T-cell (primary cell): ENCODE results near the gene ADAM11. TPM values are rescaled to one million over a fixed set of nuclear protein-coding genes. Genes with fewer than 3 reads are reported as not detected.

ENCODE experiments used
- ATAC-seq, 4 experiments: fragments of 200-7000 bp in 3 of 4; fragments of 150-1000 bp in 1 of 4; cut with Tn5 transposase; replicated peaks in 1 of 4; 1 replicate in 3 of 4; 2 replicates in 1 of 4; pipeline ENCODE4 v1.10.0; 2021; ENCODE audit warnings: moderate library complexity in 3 of 4, mild to moderate bottlenecking in 2 of 4, moderate number of reproducible peaks in 1 of 4
- CTCF ChIA-PET, 2 donors: fragments of 300-600 bp; sonication (Branson Sonifier 250); formaldehyde crosslinking; loops; one replicate each; lab custom pipeline; 2022; ENCODE audit warnings: antibody characterized with exemption in 2 of 2; lab: Charles Lee
- POLR2A ChIA-PET, 2 donors: fragments of 300-600 bp; sonication (Branson Sonifier 250); formaldehyde crosslinking; loops; one replicate each; lab custom pipeline; 2022; ENCODE audit warnings: antibody characterized with exemption in 2 of 2; lab: Charles Lee
- DNase-seq, 35 experiments: peaks; one replicate each; pipeline versions ENCODE4 v3.0.0 to v3.0.0-alpha.2; 2013 to 2023
- H3K27ac ChIP-seq: one replicate; pipeline ENCODE4 v1.5.1; 2013; ENCODE audit warnings: low read length
- H3K27me3 ChIP-seq, 2 experiments: replicated peaks in 1 of 2; 1 replicate in 1 of 2; 2 replicates in 1 of 2; pipeline versions ENCODE4 v1.6.1 to v1.7.0; 2013; ENCODE audit warnings: low read length in 1 of 2, mixed read lengths in 1 of 2; ENCODE audit not compliant: control insufficient read depth in 2 of 2, insufficient read depth in 2 of 2; ENCODE audit errors: extremely low read depth in 1 of 2
- H3K36me3 ChIP-seq, 2 donors: 1 replicate in 1 of 2; 2 replicates in 1 of 2; pipeline versions ENCODE4 v1.6.1 to v1.7.0; 2013; ENCODE audit warnings: low read length in 1 of 2; ENCODE audit not compliant: control insufficient read depth in 2 of 2, insufficient read depth in 1 of 2; ENCODE audit errors: extremely low read depth in 1 of 2
- H3K4me1 ChIP-seq, 2 experiments: 1 replicate in 1 of 2; 2 replicates in 1 of 2; pipeline versions ENCODE4 v1.6.1 to v1.7.0; 2013; ENCODE audit warnings: low read length in 2 of 2, mixed read lengths in 1 of 2; ENCODE audit not compliant: insufficient read depth in 2 of 2, control insufficient read depth in 1 of 2; ENCODE audit errors: extremely low read depth in 1 of 2
- H3K4me3 ChIP-seq, 2 donors: 1 replicate in 1 of 2; 2 replicates in 1 of 2; pipeline versions ENCODE4 v1.5.1 to v1.7.0; 2013; ENCODE audit warnings: mild to moderate bottlenecking in 2 of 2, low read length in 1 of 2, moderate library complexity in 1 of 2; ENCODE audit not compliant: control insufficient read depth in 1 of 2; ENCODE audit errors: extremely low read depth in 1 of 2
- H3K9me3 ChIP-seq: 2 replicates; pipeline ENCODE4 v1.7.0; 2013
- H3K27ac Mint-ChIP-seq, 2 donors: one replicate each; pipeline ENCODE4 v1.8.0; 2020 to 2021; ENCODE audit warnings: mild to moderate bottlenecking in 2 of 2, mixed read lengths in 2 of 2
- H3K27me3 Mint-ChIP-seq, 2 donors: one replicate each; pipeline ENCODE4 v1.8.0; 2021 to 2022; ENCODE audit warnings: mixed read lengths in 2 of 2
- H3K36me3 Mint-ChIP-seq: one replicate; pipeline ENCODE4 v1.8.0; 2021; ENCODE audit warnings: mixed read lengths
- H3K4me1 Mint-ChIP-seq, 3 donors: one replicate each; pipeline ENCODE4 v1.8.0; 2020 to 2022; ENCODE audit warnings: mixed read lengths in 3 of 3, mild to moderate bottlenecking in 1 of 3
- H3K4me3 Mint-ChIP-seq, 3 donors: one replicate each; pipeline ENCODE4 v1.8.0; 2020 to 2022; ENCODE audit warnings: mild to moderate bottlenecking in 3 of 3, mixed read lengths in 3 of 3, moderate library complexity in 3 of 3
- H3K9me3 Mint-ChIP-seq, 3 donors: one replicate each; pipeline ENCODE4 v1.8.0; 2020 to 2022; ENCODE audit warnings: mixed read lengths in 3 of 3
- WGBS: methylation state at CpG from one replicate; pipeline ENCODE4 v1.1.5; 2013; ENCODE audit warnings: missing lambda C conversion rate; ENCODE audit not compliant: insufficient coverage; 5-methylcytosine and 5-hydroxymethylcytosine counted together
- total RNA-seq, 35 experiments: library from RNA in 6 of 35; stranded (reverse) in 6 of 35; fragments of 120-200 nt in 1 of 35; gene quantifications; one replicate each; pipeline versions ENCODE4 v1.2.1 to v1.2.4 and lab custom pipeline; 2013 to 2026

Gene ADAM11
- total RNA-seq, 5 donors from 2014 or later (not counting 1 experiment from before 2014, with no cell fraction given): 0.43 to 1.0 (median 0.68) TPM

GRCh38 chr17:44792276-44792675 lies 33.5 kb downstream of the ADAM11 start:
- CTCF ChIA-PET: no interaction called here
- DNase-seq (no peak), ATAC-seq (no peak)
- no peaks in the 10 kb centered on the region for H3K4me1 ChIP-seq
- no peaks in the 10 kb centered on the region for H3K36me3 ChIP-seq
- no peak overlapping the region for H3K4me3 ChIP-seq
- no peak overlapping the region for H3K27ac Mint-ChIP-seq
- no peak overlapping the region for H3K4me3 Mint-ChIP-seq
- no peaks in the 10 kb centered on the region for H3K9me3 Mint-ChIP-seq
- no peaks in the 10 kb centered on the region for H3K4me1 Mint-ChIP-seq
- no peaks in the 10 kb centered on the region for H3K36me3 Mint-ChIP-seq
- no peak overlapping the region for H3K27ac ChIP-seq
- POLR2A ChIA-PET: no interaction called here
- H3K9me3 ChIP-seq: no peaks in the 10 kb centered on the region
- peaks cover 0 to 10% of the 10 kb centered on the region in 2 experiments for H3K27me3 ChIP-seq
- H3K27me3 Mint-ChIP-seq: no peaks in the 10 kb centered on the region
- no CpG with 5 or more reads among the region's 1 CpG for WGBS

- H3K4me3 Mint-ChIP-seq: no peak overlapping the region
- ATAC-seq: no peak
- H3K9me3 Mint-ChIP-seq: no peaks in the 10 kb centered on the region
- peaks cover 0 to 11% of the 10 kb centered on the region in 2 experiments for H3K27me3 ChIP-seq
- H3K4me1 Mint-ChIP-seq: no peaks in the 10 kb centered on the region
- no peak overlapping the region for H3K27ac Mint-ChIP-seq
- no peaks in the 10 kb centered on the region for H3K4me1 ChIP-seq
- H3K36me3 ChIP-seq: no peaks in the 10 kb centered on the region
- no peaks in the 10 kb centered on the region for H3K36me3 Mint-ChIP-seq
- H3K4me3 ChIP-seq: no peak overlapping the region
- ChIA-PET CTCF (interaction anchor here in 1 of 2 donors (0.6 kb wide), 1 partner anchor 14 kb away, joined by 6 read pairs; no protein-coding TSS in a partner anchor), POLR2A (no interaction called here)
- H3K27me3 Mint-ChIP-seq: no peaks in the 10 kb centered on the region
- no peaks in the 10 kb centered on the region for H3K9me3 ChIP-seq
- WGBS: 87% methylated on average over 16 of the region's 18 CpGs
- no peak for DNase-seq
- H3K27ac ChIP-seq: no peak overlapping the region
Observed at GRCh38 chr17:44793885-44794842, 35.4 kb downstream of the ADAM11 start.

DNA sequence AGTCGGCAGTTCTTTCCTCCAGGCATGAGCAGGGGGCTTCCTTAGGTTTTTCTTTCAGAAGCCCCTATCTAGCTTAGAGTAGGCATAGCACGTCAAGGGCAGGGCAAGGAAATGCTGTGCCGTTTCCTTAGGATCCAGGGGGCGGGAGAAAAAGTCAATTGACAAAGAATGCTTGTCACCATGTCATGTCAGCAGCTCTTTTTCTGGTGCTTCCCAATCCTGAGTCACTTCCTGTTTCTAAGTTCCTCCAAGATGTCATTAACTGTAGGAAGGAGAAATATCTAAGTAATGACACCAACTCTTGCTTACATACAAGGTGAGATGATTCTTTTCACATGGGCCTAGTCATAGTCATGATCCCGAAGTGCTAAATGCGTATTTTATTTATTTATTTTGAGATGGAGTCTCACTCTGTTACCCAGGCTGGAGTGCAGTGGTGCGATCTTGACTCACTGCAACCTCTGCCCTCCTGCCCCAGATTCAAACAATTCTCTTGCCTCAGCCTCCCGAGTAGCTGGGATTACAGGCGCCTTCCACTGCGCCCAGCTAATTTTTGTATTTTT lies 36.1 kb downstream of the ADAM11 start:
- no peak overlapping the region for H3K27ac ChIP-seq
- peaks cover 0 to 15% of the 10 kb centered on the region in 2 experiments for H3K27me3 ChIP-seq
- WGBS: 88% methylated on average over 4 of the region's 10 CpGs
- H3K4me3 Mint-ChIP-seq: no peak overlapping the region
- H3K36me3 Mint-ChIP-seq: no peaks in the 10 kb centered on the region
- no peaks in the 10 kb centered on the region for H3K27me3 Mint-ChIP-seq
- H3K4me1 ChIP-seq: no peaks in the 10 kb centered on the region
- ChIA-PET CTCF (no interaction called here), POLR2A (no interaction called here)
- ATAC-seq (no peak), DNase-seq (no peak)
- no peak overlapping the region for H3K27ac Mint-ChIP-seq
- no peaks in the 10 kb centered on the region for H3K9me3 ChIP-seq
- no peaks in the 10 kb centered on the region for H3K4me1 Mint-ChIP-seq
- no peaks in the 10 kb centered on the region for H3K9me3 Mint-ChIP-seq
- no peak overlapping the region for H3K4me3 ChIP-seq
- no peaks in the 10 kb centered on the region for H3K36me3 ChIP-seq

DNA sequence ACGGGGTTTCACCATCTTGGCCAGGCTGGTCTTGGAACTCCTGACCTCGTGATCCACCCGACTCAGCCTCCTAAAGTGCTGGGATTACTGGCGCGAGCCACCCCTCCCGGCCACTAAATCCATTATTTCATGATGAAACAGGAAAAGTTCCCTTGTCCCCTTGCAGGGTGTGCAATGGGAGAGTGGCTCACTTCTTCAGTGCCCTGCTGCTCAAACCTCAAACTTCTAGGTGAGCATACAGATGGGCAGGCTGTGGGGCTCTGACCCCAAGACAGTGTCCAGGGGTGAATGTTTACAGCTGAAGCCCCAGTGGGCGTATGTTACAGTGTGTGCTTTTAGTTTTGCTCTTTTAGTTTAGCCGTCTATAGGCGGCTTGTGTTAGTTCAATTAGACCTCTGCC lies 36.6 kb downstream of the ADAM11 start:
- no peak for DNase-seq
- peaks cover 0 to 15% of the 10 kb centered on the region in 2 experiments for H3K27me3 ChIP-seq
- no peaks in the 10 kb centered on the region for H3K9me3 ChIP-seq
- no peak for ATAC-seq
- 90% methylated on average over 5 of the region's 9 CpGs for WGBS
- no peak overlapping the region for H3K27ac Mint-ChIP-seq
- no peak overlapping the region for H3K27ac ChIP-seq
- no peak overlapping the region for H3K4me3 Mint-ChIP-seq
- no peaks in the 10 kb centered on the region for H3K4me1 ChIP-seq
- no peaks in the 10 kb centered on the region for H3K9me3 Mint-ChIP-seq
- H3K4me1 Mint-ChIP-seq: no peaks in the 10 kb centered on the region
- no peaks in the 10 kb centered on the region for H3K27me3 Mint-ChIP-seq
- H3K36me3 ChIP-seq: no peaks in the 10 kb centered on the region
- H3K36me3 Mint-ChIP-seq: no peaks in the 10 kb centered on the region
- H3K4me3 ChIP-seq: no peak overlapping the region
- ChIA-PET POLR2A (no interaction called here), CTCF (no interaction called here)

- Mint-ChIP-seq H3K9me3 (no peaks in the 10 kb centered on the region), H3K4me3 (no peak overlapping the region), H3K27ac (no peak overlapping the region), H3K4me1 (no peaks in the 10 kb centered on the region), H3K27me3 (no peaks in the 10 kb centered on the region), H3K36me3 (no peaks in the 10 kb centered on the region)
- Histone ChIP-seq H3K4me3 (no peak overlapping the region), H3K27ac (no peak overlapping the region), H3K4me1 (no peaks in the 10 kb centered on the region), H3K27me3 (peaks cover 0 to 15% of the 10 kb centered on the region in 2 experiments), H3K9me3 (no peaks in the 10 kb centered on the region), H3K36me3 (no peaks in the 10 kb centered on the region)
- ChIA-PET POLR2A (no interaction called here), CTCF (no interaction called here)
- 84% methylated on average over 9 of the region's 10 CpGs for WGBS
- ATAC-seq (no peak), DNase-seq (no peak)
Observed at GRCh38 chr17:44795928-44796327, 37.1 kb downstream of the ADAM11 start.

- no peak overlapping the region for H3K27ac Mint-ChIP-seq
- ATAC-seq: no peak
- H3K27me3 Mint-ChIP-seq: no peaks in the 10 kb centered on the region
- POLR2A ChIA-PET: no interaction called here
- Histone ChIP-seq H3K4me1 (no peaks in the 10 kb centered on the region), H3K36me3 (no peaks in the 10 kb centered on the region), H3K27me3 (peaks cover 0 to 15% of the 10 kb centered on the region in 2 experiments), H3K4me3 (no peak overlapping the region), H3K9me3 (no peaks in the 10 kb centered on the region), H3K27ac (no peak overlapping the region)
- DNase-seq: no peak
- no peaks in the 10 kb centered on the region for H3K9me3 Mint-ChIP-seq
- H3K36me3 Mint-ChIP-seq: no peaks in the 10 kb centered on the region
- H3K4me1 Mint-ChIP-seq: no peaks in the 10 kb centered on the region
- WGBS: 90% methylated on average over 6 of the region's 9 CpGs
- H3K4me3 Mint-ChIP-seq: no peak overlapping the region
- CTCF ChIA-PET: interaction anchor here in 1 of 2 donors (1.3 kb wide), 1 partner anchor 10 kb away, joined by 3 read pairs; no protein-coding TSS in a partner anchor
Observed at GRCh38 chr17:44796731-44797130, 37.9 kb downstream of the ADAM11 start.
